Measurements from ENCODE around the gene TMEM59L. TPM values are rescaled to one million over a fixed set of nuclear protein-coding genes. Genes with fewer than 3 reads are reported as not detected.

Gene TMEM59L
- total and polyA plus RNA-seq, 2 donors (not counting 1 experiment from before 2014, with no cell fraction given) = not detected

DNA sequence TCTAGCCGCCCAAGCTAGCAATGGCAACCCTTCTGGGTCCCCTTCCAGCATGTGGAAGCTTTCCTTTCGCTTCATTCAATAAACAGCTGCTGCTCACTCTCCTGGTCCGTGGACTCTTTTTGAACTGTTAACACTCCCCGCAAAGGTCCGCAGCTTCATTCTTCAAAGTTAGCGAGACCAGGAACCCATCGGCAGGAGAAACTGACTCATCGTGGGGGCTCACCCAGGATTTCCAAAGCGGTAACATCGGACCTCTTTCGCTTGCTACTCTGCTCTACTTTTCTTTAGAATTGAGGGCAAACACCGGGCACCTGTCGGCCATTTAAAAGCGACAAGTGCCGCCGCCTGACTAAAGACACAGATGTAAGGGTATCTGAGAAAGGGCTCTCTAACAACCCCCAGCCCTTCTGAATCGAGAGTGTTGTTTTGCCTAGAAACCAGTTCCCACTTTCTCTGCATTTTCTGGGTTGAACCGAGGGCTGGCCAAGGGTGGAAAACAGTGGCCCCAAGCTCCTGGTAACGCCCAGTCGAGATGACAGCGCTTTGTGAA is 35.2 kb upstream of the TMEM59L start:
- Histone ChIP-seq H3K9me3 (ENCODE audit: control extremely low read depth in 1 of 3, control insufficient read depth in 2 of 3, insufficient read depth in 1 of 3, low read length in 2 of 3) (no peaks in the 10 kb centered on the region), H3K4me2 (replicated peaks; ENCODE audit: low read depth, low read length, poor library complexity, severe bottlenecking) (no peak overlapping the region), H3K4me3 (ENCODE audit: control extremely low read depth in 1 of 5, extremely low read depth in 1 of 5, insufficient read depth in 1 of 5, low read depth in 2 of 5, low read length in 4 of 5) (no peak overlapping the region), H3K79me2 (ENCODE audit: control insufficient read depth, insufficient read depth, low read length) (peaks cover 11% of the 10 kb centered on the region), H3K27ac (ENCODE audit: low read length in 2 of 2) (no peak overlapping the region), H2AFZ (ENCODE audit: insufficient read depth, low read depth, low read length, poor library complexity, severe bottlenecking) (no peak overlapping the region), H3K36me3 (replicated peaks in 1 of 2; ENCODE audit: control extremely low read depth in 1 of 2, control insufficient read depth in 1 of 2, extremely low read depth in 1 of 2, insufficient read depth in 2 of 2, low read length in 1 of 2) (peaks cover 0 to 42% of the 10 kb centered on the region in 2 experiments), H4K20me1 (ENCODE audit: control insufficient read depth, insufficient read depth, low read length, poor library complexity, severe bottlenecking) (peaks cover 21% of the 10 kb centered on the region), H3K4me1 (ENCODE audit: control insufficient read depth in 2 of 2, insufficient read depth in 2 of 2, low read length in 2 of 2) (peaks cover 8 to 13% of the 10 kb centered on the region in 2 donors), H3K27me3 (replicated peaks in 1 of 4; ENCODE audit: control extremely low read depth in 1 of 4, control insufficient read depth in 3 of 4, insufficient read depth in 4 of 4, low read length in 3 of 4) (no peaks in the 10 kb centered on the region), H3K9ac (ENCODE audit: low read length) (no peak overlapping the region)
- ChIA-PET CTCF (interaction anchor here (0.7 kb wide), 1 partner anchor 12 kb away, joined by 4 read pairs; the partner anchor contains the start of gene REX1BD), POLR2A (interaction anchor here (0.6 kb wide), 1 partner anchor 581 kb away, joined by 4 read pairs; no protein-coding TSS in a partner anchor)
- Mint-ChIP-seq H3K4me1 (peaks cover 9% of the 10 kb centered on the region), H3K4me3 (no peak overlapping the region), H3K9me3 (ENCODE audit: insufficient read depth) (no peaks in the 10 kb centered on the region), H3K27ac (no peak overlapping the region), H3K27me3 (no peaks in the 10 kb centered on the region)
- intact Hi-C loops (cut with micrococcal nuclease) = no loop called here
- no peak for TF ChIP-seq EZH2 (IDR thresholded peaks at IDR 0.05; ENCODE audit: borderline replicate concordance, insufficient read depth, low read depth, low read length, poor library complexity, severe bottlenecking)
- no peak for TF ChIP-seq CTCF (IDR thresholded peaks at IDR 0.05)
- DNase-seq (no peak), ATAC-seq (ENCODE audit: low read depth) (no peak)
- 93% methylated on average over 21 of the region's 21 CpGs for WGBS (ENCODE audit: insufficient coverage)

DNA sequence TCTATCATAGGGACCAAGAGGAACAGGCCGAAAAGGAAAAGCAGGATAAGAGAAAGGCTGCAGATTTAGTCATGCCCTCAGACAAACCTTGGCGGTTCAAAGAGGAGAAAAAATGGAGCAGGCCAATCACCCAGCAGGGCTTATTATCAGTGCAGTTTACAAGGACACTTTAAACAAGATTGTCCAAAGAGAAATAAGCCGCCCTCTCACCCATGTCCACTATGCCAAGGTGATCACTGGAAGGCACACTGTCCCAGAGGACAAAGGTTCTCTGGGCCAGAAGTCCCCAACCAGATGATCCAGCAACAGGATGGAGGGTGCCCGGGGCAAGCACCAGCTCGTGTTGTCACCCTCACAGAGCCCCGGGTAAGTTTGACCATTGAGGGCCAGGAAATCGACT is 32.4 kb upstream of the TMEM59L start:
- Histone ChIP-seq H2AFZ (ENCODE audit: insufficient read depth, low read depth, low read length, poor library complexity, severe bottlenecking) (no peak overlapping the region), H3K9me3 (ENCODE audit: control extremely low read depth in 1 of 3, control insufficient read depth in 2 of 3, insufficient read depth in 1 of 3, low read length in 2 of 3) (no peaks in the 10 kb centered on the region), H3K4me3 (ENCODE audit: control extremely low read depth in 1 of 5, extremely low read depth in 1 of 5, insufficient read depth in 1 of 5, low read depth in 2 of 5, low read length in 4 of 5) (no peak overlapping the region), H3K4me2 (replicated peaks; ENCODE audit: low read depth, low read length, poor library complexity, severe bottlenecking) (no peak overlapping the region), H3K27me3 (replicated peaks in 1 of 4; ENCODE audit: control extremely low read depth in 1 of 4, control insufficient read depth in 3 of 4, insufficient read depth in 4 of 4, low read length in 3 of 4) (no peaks in the 10 kb centered on the region), H3K79me2 (ENCODE audit: control insufficient read depth, insufficient read depth, low read length) (no peaks in the 10 kb centered on the region), H3K9ac (ENCODE audit: low read length) (no peak overlapping the region), H3K36me3 (replicated peaks in 1 of 2; ENCODE audit: control extremely low read depth in 1 of 2, control insufficient read depth in 1 of 2, extremely low read depth in 1 of 2, insufficient read depth in 2 of 2, low read length in 1 of 2) (peaks cover 0 to 23% of the 10 kb centered on the region in 2 experiments), H3K4me1 (ENCODE audit: control insufficient read depth in 2 of 2, insufficient read depth in 2 of 2, low read length in 2 of 2) (peaks cover 0 to under 1% of the 10 kb centered on the region in 2 donors), H3K27ac (ENCODE audit: low read length in 2 of 2) (no peak overlapping the region), H4K20me1 (ENCODE audit: control insufficient read depth, insufficient read depth, low read length, poor library complexity, severe bottlenecking) (peaks cover 5% of the 10 kb centered on the region)
- H3K9me3 Mint-ChIP-seq (ENCODE audit: insufficient read depth) = no peaks in the 10 kb centered on the region
- H3K27me3 Mint-ChIP-seq = no peaks in the 10 kb centered on the region
- H3K4me1 Mint-ChIP-seq = no peaks in the 10 kb centered on the region
- DNase-seq = no peak
- WGBS (ENCODE audit: insufficient coverage) = 85% methylated on average over 7 of the region's 7 CpGs
- no peak for TF ChIP-seq CTCF (IDR thresholded peaks at IDR 0.05)
- no peak for TF ChIP-seq EZH2 (IDR thresholded peaks at IDR 0.05; ENCODE audit: borderline replicate concordance, insufficient read depth, low read depth, low read length, poor library complexity, severe bottlenecking)
- no peak overlapping the region for H3K27ac Mint-ChIP-seq
- ChIA-PET POLR2A (no interaction called here), CTCF (interaction anchor here (1.2 to 1.4 kb wide), 3 partner anchors 9 to 60 kb away, joined by 3 to 7 read pairs (median 4); partner anchors contain the start of gene REX1BD)
- ATAC-seq (ENCODE audit: low read depth) = no peak
- no peak overlapping the region for H3K4me3 Mint-ChIP-seq
- intact Hi-C loops (cut with micrococcal nuclease) = no loop called here
